Testis (tissue), 3 donors: ENCODE measurements around the gene C11orf65. TPM values are rescaled to one million over a fixed set of nuclear protein-coding genes. Genes with fewer than 3 reads are reported as not detected.
"Not testable (repeated sequence)": the region's sequence is repeated elsewhere in the genome, so short reads cannot be mapped to it uniquely, and the experiment has no call there.

Source experiments
- DNase-seq: peaks from one replicate; pipeline ENCODE4 v3.0.0-alpha.2; 2019
- H3K27ac ChIP-seq, 2 donors: fragments of 200-600 bp; sonication (generic); one replicate each; pipeline ENCODE4 v1.5.1; 2019
- H3K27me3 ChIP-seq: fragments of 200-600 bp; sonication (generic); one replicate; pipeline ENCODE4 v1.5.1; 2019
- H3K36me3 ChIP-seq: fragments of 200-600 bp; sonication (generic); one replicate; pipeline ENCODE4 v1.5.1; 2017; ENCODE audit warnings: low read depth; ENCODE audit errors: missing control alignments
- H3K4me1 ChIP-seq: fragments of 200-600 bp; sonication (generic); one replicate; pipeline ENCODE4 v1.5.1; 2019
- H3K4me3 ChIP-seq, 2 donors: fragments of 200-600 bp; sonication (generic); one replicate each; pipeline ENCODE4 v1.5.1; 2017 to 2019
- H3K9me3 ChIP-seq: fragments of 200-600 bp; sonication (generic); one replicate; pipeline ENCODE4 v1.5.1; 2017
- CTCF ChIP-seq, 3 experiments: fragments of 450-650 bp in 2 of 3; fragments of 200-600 bp in 1 of 3; sonication (generic) in 1 of 3; IDR thresholded peaks; one replicate each; pipeline ENCODE4 v1.5.1; 2016 to 2019; ENCODE audit warnings: antibody characterized with exemption in 3 of 3, mild to moderate bottlenecking in 2 of 3, moderate library complexity in 1 of 3
- POLR2A ChIP-seq: fragments of 450-650 bp; IDR thresholded peaks from one replicate; pipeline ENCODE4 v1.6.1; 2017; ENCODE audit warnings: antibody characterized with exemption, mild to moderate bottlenecking, moderate library complexity
- WGBS, 2 donors: methylation state at CpG; one replicate each; pipeline ENCODE4 v1.1.5; 2018; 5-methylcytosine and 5-hydroxymethylcytosine counted together
- intact Hi-C: fragments of 100-400 bp; cut with DNase I; formaldehyde crosslinking; loops from one replicate; pipeline ENCODE4 v1.15.1; 2023; ENCODE audit warnings: low total_unique reads
- polyA plus RNA-seq: library from polyadenylated mRNA; stranded (reverse); fragments of 350-450 nt; fragmentation: Illumina TruSeq; extraction: RNeasy Lipid Tissue Mini Kit (QIAGEN cat#74804); gene quantifications from one replicate; pipeline ENCODE4 v1.2.3, GENCODE V29; 2014; ENCODE audit warnings: low read depth, low replicate concordance; ENCODE audit not compliant: insufficient read depth
- total RNA-seq, 2 donors: library from RNA; depleted of rRNA; stranded (reverse); fragments of >200 nt; gene quantifications; one replicate each; pipeline ENCODE4 v1.2.3, GENCODE V29; 2016

C11orf65 gene
- total and polyA plus RNA-seq, 3 donors from 2014 or later: 22.1 to 69.7 (median 48.9) TPM

DNA sequence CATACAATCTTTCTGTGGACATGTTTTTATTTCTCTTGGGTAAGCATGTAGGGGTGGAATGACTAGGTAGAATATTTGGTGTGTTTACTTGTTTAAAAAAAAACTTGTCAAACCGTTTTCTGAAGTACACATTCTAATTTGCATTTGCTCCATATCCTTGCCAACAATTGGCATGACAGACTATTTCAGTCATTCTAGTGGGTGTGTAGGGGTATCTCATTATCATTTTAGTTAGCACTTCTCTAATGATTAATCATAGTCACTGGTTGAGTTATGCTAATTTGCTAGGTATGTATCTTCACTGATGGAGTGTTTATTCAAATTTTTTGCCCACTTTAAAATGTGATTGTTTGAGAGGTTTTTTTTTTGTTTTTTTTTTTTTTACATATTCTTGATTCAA is 64.3 kb downstream of the C11orf65 start:
- H3K4me1 ChIP-seq: no peaks in the 10 kb centered on the region
- no peak overlapping the region for H3K4me3 ChIP-seq
- H3K9me3 ChIP-seq: no peaks in the 10 kb centered on the region
- WGBS, 2 donors: 40 to 48% methylated on average over 1 of the region's 1 CpG
- no peaks in the 10 kb centered on the region for H3K36me3 ChIP-seq
- no peak for DNase-seq
- TF ChIP-seq POLR2A (no peak), CTCF (IDR thresholded peaks at IDR 0.05) (no peak)
- no peaks in the 10 kb centered on the region for H3K27me3 ChIP-seq
- intact Hi-C loops: no loop called here
- no peak overlapping the region for H3K27ac ChIP-seq

GRCh38 chr11:108402241-108402640 is 65.1 kb downstream of the C11orf65 start:
- no peak for DNase-seq
- Histone ChIP-seq H3K4me3 (no peak overlapping the region), H3K4me1 (no peaks in the 10 kb centered on the region), H3K27ac (no peak overlapping the region), H3K9me3 (no peaks in the 10 kb centered on the region), H3K27me3 (no peaks in the 10 kb centered on the region), H3K36me3 (no peaks in the 10 kb centered on the region)
- intact Hi-C loops: no loop called here
- WGBS, 2 donors: 77 to 83% methylated on average over 1 of the region's 1 CpG
- TF ChIP-seq POLR2A: no peak
- TF ChIP-seq CTCF (IDR thresholded peaks at IDR 0.05): no peak

DNA sequence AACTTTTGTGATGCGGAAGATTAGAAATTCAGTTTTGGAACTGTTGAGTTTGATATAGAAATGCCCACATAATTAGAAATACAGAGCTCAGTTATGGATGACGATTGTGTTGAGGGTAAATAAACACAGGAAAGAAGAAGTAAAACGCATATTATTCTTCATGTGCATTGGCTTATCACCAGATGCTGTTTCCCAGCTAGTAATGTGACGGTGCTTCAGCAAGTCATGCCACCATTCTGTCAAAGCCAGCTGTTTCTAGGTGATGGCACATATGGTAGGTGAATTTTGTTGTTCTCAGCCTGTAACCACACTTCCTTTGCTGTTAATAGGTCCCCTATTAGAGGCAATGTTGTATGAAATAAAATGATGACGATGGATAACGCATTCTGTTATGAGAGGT is 68.9 kb downstream of the C11orf65 start:
- no peak overlapping the region for H3K4me3 ChIP-seq
- no peaks in the 10 kb centered on the region for H3K4me1 ChIP-seq
- WGBS, 2 donors: 74 to 82% methylated on average over 6 of the region's 6 CpGs
- no peak overlapping the region for H3K27ac ChIP-seq
- no peak for DNase-seq
- H3K27me3 ChIP-seq: no peaks in the 10 kb centered on the region
- H3K9me3 ChIP-seq: no peaks in the 10 kb centered on the region
- TF ChIP-seq CTCF (IDR thresholded peaks at IDR 0.05): no peak
- no peak for TF ChIP-seq POLR2A
- intact Hi-C loops: no loop called here
- no peaks in the 10 kb centered on the region for H3K36me3 ChIP-seq

- H3K36me3 ChIP-seq, H3K4me1 ChIP-seq, DNase-seq, H3K4me3 ChIP-seq, H3K9me3 ChIP-seq, intact Hi-C loops, H3K27ac ChIP-seq, H3K27me3 ChIP-seq: not testable (repeated sequence)
- WGBS, 2 donors: 92 to 95% methylated on average over 6 of the region's 6 CpGs
These were observed 70.7 kb downstream of the C11orf65 start for GRCh38 chr11:108396672-108397071.

DNA sequence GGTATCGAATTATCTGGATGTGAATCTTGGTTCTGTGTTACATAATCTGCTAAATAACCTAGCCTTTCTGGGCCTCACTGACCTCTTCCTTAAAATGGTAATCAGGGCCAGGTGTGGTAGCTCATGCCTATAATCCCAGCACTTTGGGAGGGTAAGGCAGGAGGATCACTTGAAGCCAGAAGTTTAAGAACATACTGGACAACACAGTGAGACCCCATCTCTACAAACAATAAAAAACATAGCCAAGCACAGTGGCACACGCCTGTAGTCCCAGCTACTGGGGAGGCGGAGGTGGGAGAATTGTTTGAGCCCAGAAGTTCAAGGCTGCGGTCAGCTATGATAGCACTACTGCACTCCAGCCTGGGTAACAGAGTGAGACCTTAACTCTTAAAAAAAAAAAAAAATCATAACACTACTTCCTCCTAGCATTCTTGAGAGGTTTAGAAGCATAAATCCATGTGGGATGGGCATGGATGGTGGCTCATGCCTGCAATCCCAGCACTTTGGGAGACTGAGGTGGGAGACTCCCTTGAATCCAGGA is 72.5 kb downstream of the C11orf65 start:
- intact Hi-C loops: no loop called here
- Histone ChIP-seq H3K4me1 (no peaks in the 10 kb centered on the region), H3K4me3 (no peak overlapping the region), H3K9me3 (no peaks in the 10 kb centered on the region), H3K27ac (no peak overlapping the region), H3K27me3 (no peaks in the 10 kb centered on the region), H3K36me3 (no peaks in the 10 kb centered on the region)
- WGBS, 2 donors: 83 to 86% methylated on average over 4 of the region's 4 CpGs
- DNase-seq: no peak
- no peak for TF ChIP-seq POLR2A
- no peak for TF ChIP-seq CTCF (IDR thresholded peaks at IDR 0.05)
